KMS-11 (cell line): ENCODE results near the gene SLC26A3.

ENCODE experiments used
- H2AFZ ChIP-seq: fragments of 200-600 bp; sonication (generic); 2 replicates; pipeline ENCODE4 v1.6.1; 2016; ENCODE audit warnings: antibody characterized with exemption, mixed run types, low read depth
- H3K27ac ChIP-seq: fragments of 200-600 bp; sonication (generic); 2 replicates; pipeline ENCODE4 v1.6.1; 2016; ENCODE audit warnings: mild to moderate bottlenecking, mixed run types
- H3K27me3 ChIP-seq: fragments of 200-600 bp; sonication (generic); 2 replicates; pipeline ENCODE4 v1.6.1; 2017; ENCODE audit warnings: mild to moderate bottlenecking, low read depth, mixed run types, moderate library complexity; ENCODE audit not compliant: insufficient read depth
- H3K36me3 ChIP-seq: fragments of 200-600 bp; sonication (generic); 2 replicates; pipeline ENCODE4 v1.6.1; 2017; ENCODE audit warnings: mild to moderate bottlenecking, mixed run types; ENCODE audit not compliant: insufficient read depth
- H3K4me1 ChIP-seq: fragments of 200-600 bp; sonication (generic); 2 replicates; pipeline ENCODE4 v1.6.1; 2016; ENCODE audit warnings: mild to moderate bottlenecking, low read depth, mixed run types; ENCODE audit not compliant: poor library complexity, severe bottlenecking
- H3K4me2 ChIP-seq: fragments of 200-600 bp; sonication (generic); 2 replicates; pipeline ENCODE4 v1.7.0; 2016; ENCODE audit warnings: mild to moderate bottlenecking, mixed run types
- H3K4me3 ChIP-seq: fragments of 200-600 bp; sonication (generic); IDR thresholded peaks from 2 replicates; pipeline ENCODE4 v1.6.1; 2017; ENCODE audit warnings: low read depth, low read length, mixed read lengths; ENCODE audit not compliant: insufficient read depth
- H3K79me2 ChIP-seq: fragments of 200-600 bp; sonication (generic); 2 replicates; pipeline ENCODE4 v1.6.1; 2016; ENCODE audit warnings: low read depth, mixed run types; ENCODE audit not compliant: insufficient read depth
- H3K9ac ChIP-seq: fragments of 200-600 bp; sonication (generic); 2 replicates; pipeline ENCODE4 v1.6.1; 2016; ENCODE audit warnings: mild to moderate bottlenecking, mixed run types
- H4K20me1 ChIP-seq: fragments of 200-600 bp; sonication (generic); 2 replicates; pipeline ENCODE4 v1.6.1; 2016; ENCODE audit warnings: mild to moderate bottlenecking, mixed run types; ENCODE audit not compliant: insufficient read depth
- TF ChIP-seq, protein P1 (sequence below): fragments of 200-600 bp; sonication (generic); conservative IDR thresholded peaks from 2 replicates; pipeline ENCODE4 v1.6.1; 2017; ENCODE audit warnings: low read depth, mild to moderate bottlenecking, antibody characterized with exemption, low read length, moderate library complexity, mixed read lengths

Gene SLC26A3

DNA sequence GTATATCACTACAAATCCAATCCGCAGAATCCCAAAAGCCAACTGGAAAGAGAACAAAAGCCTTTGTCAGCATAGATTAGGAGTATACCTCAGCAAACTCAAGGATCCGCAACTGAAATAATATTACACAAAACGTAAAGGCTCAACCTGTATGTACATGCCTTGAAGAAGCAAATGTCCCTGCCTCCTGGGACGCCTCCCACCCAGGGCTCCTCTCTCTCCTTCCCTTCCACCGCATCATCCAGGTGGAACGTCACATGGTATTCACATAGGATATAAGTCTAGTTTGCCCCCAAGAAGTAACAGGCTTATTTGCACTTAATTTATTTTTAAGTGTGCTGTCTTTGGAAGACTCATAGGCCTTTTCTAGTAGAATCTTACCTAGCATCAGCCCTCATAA lies 13.4 kb downstream of the SLC26A3 start:
- H3K4me1 ChIP-seq = no peaks in the 10 kb centered on the region
- H3K79me2 ChIP-seq = no peaks in the 10 kb centered on the region
- TF ChIP-seq, protein P1, sequence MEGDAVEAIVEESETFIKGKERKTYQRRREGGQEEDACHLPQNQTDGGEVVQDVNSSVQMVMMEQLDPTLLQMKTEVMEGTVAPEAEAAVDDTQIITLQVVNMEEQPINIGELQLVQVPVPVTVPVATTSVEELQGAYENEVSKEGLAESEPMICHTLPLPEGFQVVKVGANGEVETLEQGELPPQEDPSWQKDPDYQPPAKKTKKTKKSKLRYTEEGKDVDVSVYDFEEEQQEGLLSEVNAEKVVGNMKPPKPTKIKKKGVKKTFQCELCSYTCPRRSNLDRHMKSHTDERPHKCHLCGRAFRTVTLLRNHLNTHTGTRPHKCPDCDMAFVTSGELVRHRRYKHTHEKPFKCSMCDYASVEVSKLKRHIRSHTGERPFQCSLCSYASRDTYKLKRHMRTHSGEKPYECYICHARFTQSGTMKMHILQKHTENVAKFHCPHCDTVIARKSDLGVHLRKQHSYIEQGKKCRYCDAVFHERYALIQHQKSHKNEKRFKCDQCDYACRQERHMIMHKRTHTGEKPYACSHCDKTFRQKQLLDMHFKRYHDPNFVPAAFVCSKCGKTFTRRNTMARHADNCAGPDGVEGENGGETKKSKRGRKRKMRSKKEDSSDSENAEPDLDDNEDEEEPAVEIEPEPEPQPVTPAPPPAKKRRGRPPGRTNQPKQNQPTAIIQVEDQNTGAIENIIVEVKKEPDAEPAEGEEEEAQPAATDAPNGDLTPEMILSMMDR = no peak
- no peak overlapping the region for H3K27ac ChIP-seq
- H3K4me3 ChIP-seq = no peak overlapping the region
- H4K20me1 ChIP-seq = no peaks in the 10 kb centered on the region
- H3K27me3 ChIP-seq = no peaks in the 10 kb centered on the region
- no peaks in the 10 kb centered on the region for H3K36me3 ChIP-seq
- no peak overlapping the region for H3K4me2 ChIP-seq
- H2AFZ ChIP-seq = no peak overlapping the region
- H3K9ac ChIP-seq = no peak overlapping the region

DNA sequence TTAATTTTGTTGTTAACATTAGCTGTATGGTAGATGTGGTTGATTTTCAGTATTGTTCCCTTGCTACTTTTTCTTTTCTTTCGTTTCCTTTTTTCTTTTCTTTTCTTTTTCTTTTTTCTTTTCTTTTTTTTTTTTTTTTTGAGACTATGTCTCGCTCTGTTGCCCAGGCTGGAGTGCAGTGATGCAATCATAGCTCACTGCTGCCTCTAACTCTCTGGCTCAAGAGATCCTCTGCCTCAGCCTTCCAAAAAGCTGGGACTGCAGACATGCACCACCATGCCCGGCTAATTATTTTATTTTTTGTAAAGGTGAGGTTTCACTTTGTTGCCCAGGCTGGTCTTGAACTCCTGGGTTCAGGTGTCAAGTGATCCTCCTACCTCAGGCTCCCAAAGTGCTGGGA lies 14.4 kb downstream of the SLC26A3 start:
- Histone ChIP-seq H3K9ac (no peak overlapping the region), H3K79me2 (no peaks in the 10 kb centered on the region)

DNA sequence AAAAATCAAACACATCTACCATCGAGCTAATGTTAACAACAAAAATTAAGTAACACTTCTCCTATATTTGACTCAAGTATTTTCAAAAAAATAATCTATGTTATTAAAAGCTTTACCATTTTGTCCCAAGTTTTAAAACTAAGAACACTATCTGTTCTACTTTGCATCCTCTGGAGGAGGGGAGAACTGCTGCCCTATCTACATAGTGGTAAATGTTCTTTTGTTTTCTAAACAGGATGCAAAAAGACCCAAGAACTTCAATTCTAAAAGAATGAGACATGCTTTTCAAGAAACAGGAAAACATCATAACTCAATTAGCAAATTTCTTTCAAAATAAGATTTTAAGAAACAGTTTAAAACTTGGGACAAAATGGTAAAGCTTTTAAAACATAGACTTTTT lies 14.8 kb downstream of the SLC26A3 start:
- Histone ChIP-seq H3K36me3 (no peaks in the 10 kb centered on the region), H3K9ac (no peak overlapping the region), H4K20me1 (no peaks in the 10 kb centered on the region), H3K27ac (no peak overlapping the region), H3K79me2 (no peaks in the 10 kb centered on the region), H2AFZ (no peak overlapping the region), H3K27me3 (no peaks in the 10 kb centered on the region), H3K4me1 (no peaks in the 10 kb centered on the region), H3K4me3 (no peak overlapping the region), H3K4me2 (no peak overlapping the region)
- TF ChIP-seq, protein P1 = no peak

More for the DNA sequence above, 14.4 kb downstream of the SLC26A3 start:
- Histone ChIP-seq H4K20me1 (no peaks in the 10 kb centered on the region), H3K4me3 (no peak overlapping the region), H2AFZ (no peak overlapping the region), H3K4me1 (no peaks in the 10 kb centered on the region), H3K27ac (no peak overlapping the region), H3K36me3 (no peaks in the 10 kb centered on the region), H3K27me3 (no peaks in the 10 kb centered on the region), H3K4me2 (no peak overlapping the region)
- TF ChIP-seq, protein P1 = no peak

DNA sequence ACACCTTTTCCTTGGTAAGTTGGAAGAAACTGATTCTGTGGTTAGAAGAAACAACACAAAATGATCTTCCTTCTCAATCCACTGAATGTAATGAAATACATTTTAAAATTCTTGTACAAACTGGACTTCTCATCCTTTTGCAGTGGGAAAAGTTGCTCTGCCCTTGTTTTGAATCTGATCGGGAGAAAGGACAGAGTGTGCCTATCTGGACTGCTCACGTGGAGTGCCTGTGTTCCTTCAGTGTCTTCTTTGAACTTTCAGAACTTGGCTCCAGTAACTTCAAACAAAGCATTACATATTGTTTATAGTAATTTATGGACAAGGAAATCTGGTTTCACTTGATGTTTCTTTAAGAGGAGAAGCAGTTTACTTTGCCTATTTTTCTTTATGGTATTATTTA lies 17.1 kb downstream of the SLC26A3 start:
- Histone ChIP-seq H4K20me1 (no peaks in the 10 kb centered on the region), H2AFZ (no peak overlapping the region), H3K4me2 (no peak overlapping the region), H3K9ac (no peak overlapping the region), H3K4me3 (no peak overlapping the region), H3K79me2 (no peaks in the 10 kb centered on the region), H3K27me3 (no peaks in the 10 kb centered on the region), H3K27ac (no peak overlapping the region), H3K36me3 (no peaks in the 10 kb centered on the region), H3K4me1 (no peaks in the 10 kb centered on the region)
- TF ChIP-seq, protein P1 = no peak
